ENCODE measurements around the gene VEPH1.

GRCh38 chr3:157265931-157266330 is 237.3 kb downstream of the VEPH1 start:
- TF ChIP-seq MAX (IDR thresholded peaks at IDR 0.05), result no peak
- TF ChIP-seq CTCF (IDR thresholded peaks at IDR 0.05), result no peak
- TF ChIP-seq POLR2A (IDR thresholded peaks at IDR 0.05; ENCODE audit: low read length), result no peak
- TF ChIP-seq POLR2AphosphoS2 (conservative IDR thresholded peaks at IDR 0.05; ENCODE audit: low read length), result no peak
- TF ChIP-seq BHLHE40 (IDR thresholded peaks at IDR 0.05; ENCODE audit: low read depth, low read length), result no peak
- no peak for TF ChIP-seq ZFP36 (IDR thresholded peaks at IDR 0.05; ENCODE audit: borderline replicate concordance, partially characterized antibody)

All from A549 (cell line).